DOHH2 (cell line): ENCODE measurements around the gene NEGR1.

ENCODE experiments used
- H3F3A ChIP-seq: fragments of 200-600 bp; sonication (generic), shearing (Covaris generic); 2 replicates; pipeline ENCODE4 v1.6.0; 2016; ENCODE audit warnings: antibody characterized with exemption, mild to moderate bottlenecking; ENCODE audit not compliant: control insufficient read depth, insufficient read depth
- H3K27ac ChIP-seq: fragments of 200-600 bp; sonication (generic); 2 replicates; pipeline ENCODE4 v1.5.1; 2014; ENCODE audit warnings: low read depth, mild to moderate bottlenecking, low read length, moderate library complexity
- H3K27me3 ChIP-seq: fragments of 200-600 bp; sonication (generic); 2 replicates; pipeline ENCODE4 v1.6.1; 2014; ENCODE audit warnings: mild to moderate bottlenecking, low read length, mixed read lengths; ENCODE audit not compliant: control insufficient read depth
- H3K36me3 ChIP-seq: fragments of 200-600 bp; sonication (generic); 2 replicates; pipeline ENCODE4 v1.6.1; 2014; ENCODE audit warnings: mild to moderate bottlenecking, low read length, moderate library complexity, mixed read lengths; ENCODE audit not compliant: control insufficient read depth
- H3K4me1 ChIP-seq: fragments of 200-600 bp; sonication (generic); 2 replicates; pipeline ENCODE4 v1.6.1; 2014; ENCODE audit warnings: mild to moderate bottlenecking, low read length, mixed read lengths; ENCODE audit not compliant: control insufficient read depth
- H3K4me2 ChIP-seq: fragments of 200-600 bp; sonication (generic); 2 replicates; pipeline ENCODE4 v1.6.0; 2014; ENCODE audit warnings: mild to moderate bottlenecking, low read length, moderate library complexity
- H3K4me3 ChIP-seq: fragments of 200-600 bp; sonication (generic); 2 replicates; pipeline ENCODE4 v1.5.1; 2014; ENCODE audit warnings: mild to moderate bottlenecking, low read length, mixed read lengths
- H3K79me2 ChIP-seq: fragments of 200-600 bp; sonication (generic); 2 replicates; pipeline ENCODE4 v1.6.1; 2014; ENCODE audit warnings: mild to moderate bottlenecking, low read length, mixed read lengths; ENCODE audit not compliant: control insufficient read depth
- H3K9me2 ChIP-seq: fragments of 200-600 bp; sonication (generic); replicated peaks from 2 replicates; pipeline ENCODE4 v1.6.1; 2014; ENCODE audit warnings: mild to moderate bottlenecking, low read length, mixed read lengths; ENCODE audit not compliant: control insufficient read depth
- H3K9me3 ChIP-seq: fragments of 200-600 bp; sonication (generic); 2 replicates; pipeline ENCODE4 v1.6.1; 2014; ENCODE audit warnings: antibody characterized with exemption, low read length, mixed read lengths; ENCODE audit not compliant: control insufficient read depth, insufficient read depth
- H4K20me1 ChIP-seq: fragments of 200-600 bp; sonication (generic); 2 replicates; pipeline ENCODE4 v1.6.0; 2014; ENCODE audit warnings: low read depth, mild to moderate bottlenecking, antibody characterized with exemption, low read length, moderate library complexity; ENCODE audit not compliant: control insufficient read depth, insufficient read depth
- CTCF ChIP-seq: fragments of 200-600 bp; sonication (generic); IDR thresholded peaks from one replicate; pipeline ENCODE4 v1.5.1; 2014; ENCODE audit warnings: antibody characterized with exemption, mild to moderate bottlenecking, low read depth, low read length; ENCODE audit not compliant: poor library complexity, severe bottlenecking
- EZH2phosphoT487 ChIP-seq: fragments of 200-600 bp; sonication (generic); IDR thresholded peaks from 2 replicates; pipeline ENCODE4 v1.6.1; 2017; ENCODE audit warnings: borderline replicate concordance, mild to moderate bottlenecking, antibody characterized with exemption, low read length, moderate library complexity, mixed read lengths

The NEGR1 gene

DNA sequence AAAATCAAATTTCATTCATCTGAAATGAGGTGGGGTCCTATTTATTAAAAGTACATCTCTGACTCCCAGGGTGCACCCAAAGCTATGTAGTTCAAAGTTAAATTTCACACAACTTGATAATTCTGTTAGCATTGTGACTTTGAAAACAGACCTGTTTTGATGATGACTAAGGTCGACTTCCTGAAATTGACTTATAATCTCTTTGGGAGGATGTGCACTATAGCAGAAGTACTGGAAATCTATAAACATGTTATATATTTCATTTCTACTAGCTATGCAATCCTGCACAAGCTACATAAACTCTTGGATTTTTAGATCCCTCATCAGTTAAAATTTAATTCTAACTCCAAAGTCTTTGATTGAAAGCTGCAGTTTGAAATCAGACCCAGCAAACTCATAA is 507.6 kb downstream of the NEGR1 start:
- no peak overlapping the region for H3K27ac ChIP-seq
- H4K20me1 ChIP-seq, result no peaks in the 10 kb centered on the region
- H3F3A ChIP-seq, result no peaks in the 10 kb centered on the region
- TF ChIP-seq EZH2phosphoT487 (no peak), CTCF (no peak)
- peaks cover 6% of the 10 kb centered on the region for H3K4me1 ChIP-seq
- H3K9me3 ChIP-seq, result no peaks in the 10 kb centered on the region
- no peak overlapping the region for H3K4me3 ChIP-seq
- H3K9me2 ChIP-seq, result no peaks in the 10 kb centered on the region
- no peaks in the 10 kb centered on the region for H3K79me2 ChIP-seq
- no peak overlapping the region for H3K4me2 ChIP-seq
- no peaks in the 10 kb centered on the region for H3K27me3 ChIP-seq
- H3K36me3 ChIP-seq, result no peaks in the 10 kb centered on the region

DNA sequence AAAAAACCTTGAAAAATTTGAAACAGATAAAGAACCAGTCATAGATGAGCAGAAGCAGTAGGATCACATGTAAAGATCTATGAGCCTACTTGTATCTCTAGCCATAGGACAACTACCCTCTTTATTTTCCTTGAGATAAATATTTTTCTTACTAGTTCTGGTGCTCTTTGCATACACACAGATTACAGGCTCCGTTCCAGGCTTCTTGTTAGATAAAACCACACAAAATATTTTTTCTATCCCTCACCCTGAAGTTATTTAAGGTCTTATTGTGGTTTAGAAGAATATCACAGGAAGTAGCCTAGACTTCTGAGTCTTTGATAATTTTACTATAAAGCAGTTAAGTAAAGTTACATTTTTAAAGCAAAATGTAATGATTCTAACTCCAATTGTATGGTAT is 512.2 kb downstream of the NEGR1 start:
- H3K27ac ChIP-seq, result no peak overlapping the region

DNA sequence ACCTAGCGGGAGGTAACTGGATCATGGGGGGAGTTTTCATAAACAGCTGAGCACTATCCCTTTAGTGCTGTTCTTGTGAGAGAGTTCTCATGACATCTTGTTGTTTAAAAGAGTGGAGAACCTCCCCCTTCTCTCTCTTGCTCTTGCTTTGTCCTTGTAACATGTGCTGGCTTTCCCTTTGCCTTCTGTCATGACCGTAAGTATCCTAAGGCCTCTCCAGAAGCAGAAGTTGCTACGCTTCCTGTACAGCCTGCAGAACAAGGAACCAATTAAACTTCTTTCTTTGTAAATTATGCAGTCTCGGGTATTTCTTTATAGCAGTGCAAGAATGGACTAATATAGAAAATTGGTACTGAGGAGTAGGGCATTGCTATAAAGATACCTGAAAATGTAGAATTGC is 515.6 kb downstream of the NEGR1 start:
- no peaks in the 10 kb centered on the region for H3K36me3 ChIP-seq
- no peaks in the 10 kb centered on the region for H3K9me3 ChIP-seq
- no peak overlapping the region for H3K27ac ChIP-seq
- H3K4me1 ChIP-seq, result peaks cover 6% of the 10 kb centered on the region
- H4K20me1 ChIP-seq, result no peaks in the 10 kb centered on the region
- H3K4me2 ChIP-seq, result no peak overlapping the region
- no peak overlapping the region for H3K4me3 ChIP-seq
- TF ChIP-seq EZH2phosphoT487, result no peak
- TF ChIP-seq CTCF, result no peak
- no peaks in the 10 kb centered on the region for H3K9me2 ChIP-seq
- no peaks in the 10 kb centered on the region for H3K79me2 ChIP-seq
- no peaks in the 10 kb centered on the region for H3K27me3 ChIP-seq
- H3F3A ChIP-seq, result no peaks in the 10 kb centered on the region

More for the DNA sequence above, 512.2 kb downstream of the NEGR1 start:
- Histone ChIP-seq H3K79me2 (no peaks in the 10 kb centered on the region), H3K27me3 (no peaks in the 10 kb centered on the region), H3F3A (no peaks in the 10 kb centered on the region), H3K4me3 (no peak overlapping the region), H4K20me1 (no peaks in the 10 kb centered on the region), H3K4me2 (no peak overlapping the region), H3K9me3 (no peaks in the 10 kb centered on the region), H3K4me1 (peaks cover 6% of the 10 kb centered on the region), H3K9me2 (no peaks in the 10 kb centered on the region), H3K36me3 (no peaks in the 10 kb centered on the region)
- no peak for TF ChIP-seq EZH2phosphoT487
- TF ChIP-seq CTCF, result no peak
